AG09309 (cell line): ENCODE measurements around the gene NUP153.

Experiments
- DNase-seq: peaks from one replicate; pipeline ENCODE4 v3.0.0-alpha.2; 2010; ENCODE audit warnings: low read depth
- H3K4me3 ChIP-seq: 2 replicates; pipeline ENCODE4 v1.5.1; 2011; ENCODE audit warnings: mild to moderate bottlenecking, low read depth, low read length, moderate library complexity; ENCODE audit not compliant: control insufficient read depth
- CTCF ChIP-seq: IDR thresholded peaks from 2 replicates; pipeline ENCODE4 v1.5.1; 2011; ENCODE audit warnings: mild to moderate bottlenecking, low read depth, low read length, inconsistent platforms; ENCODE audit not compliant: insufficient read depth, control insufficient read depth; ENCODE audit errors: missing control alignments

NUP153 gene

DNA sequence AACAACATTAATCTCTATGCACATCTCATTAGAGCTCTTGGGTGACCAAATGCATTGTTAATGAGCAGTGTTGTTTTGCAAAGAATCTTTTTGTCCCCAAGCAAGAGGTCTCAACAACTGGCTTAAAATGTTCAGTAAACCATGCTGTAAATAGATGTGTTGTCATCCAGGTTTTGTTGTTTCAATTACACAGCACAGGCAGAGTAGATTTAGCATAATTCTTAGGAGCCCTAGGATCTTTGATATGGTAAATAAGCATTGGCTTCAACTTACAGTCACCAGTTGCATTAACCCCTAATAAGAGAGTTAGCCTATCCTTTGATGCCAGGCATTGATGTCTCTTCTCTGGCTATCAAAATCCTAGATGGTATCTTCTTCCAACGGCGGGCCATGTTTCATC, 23.3 kb downstream of the NUP153 start:
- no peak overlapping the region for H3K4me3 ChIP-seq
- no peak for DNase-seq
- TF ChIP-seq CTCF = no peak

- no peak for TF ChIP-seq CTCF
- DNase-seq = no peak
- H3K4me3 ChIP-seq = no peak overlapping the region
Measured at GRCh38 chr6:17679726-17680125, 27.0 kb downstream of the NUP153 start.

DNA sequence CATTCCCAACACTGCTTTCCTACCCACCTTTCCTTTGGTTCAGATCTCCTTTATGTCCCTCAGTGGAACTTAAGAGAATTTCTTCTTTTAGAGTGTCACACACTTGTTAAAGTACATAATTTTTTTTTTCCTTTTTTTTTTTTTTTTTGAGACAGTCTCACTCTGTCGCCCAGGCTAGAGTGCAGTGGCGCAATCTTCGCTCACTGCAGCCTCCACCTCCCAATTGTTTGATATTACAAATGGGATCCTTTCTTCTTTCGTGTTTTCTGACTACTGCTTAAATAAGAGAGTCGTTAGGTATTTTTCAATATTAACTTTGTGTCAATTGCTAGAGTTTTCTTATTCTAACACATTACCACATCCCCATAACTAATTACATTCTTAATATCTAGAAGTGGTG, 29.1 kb downstream of the NUP153 start:
- TF ChIP-seq CTCF = no peak
- DNase-seq = no peak
- no peak overlapping the region for H3K4me3 ChIP-seq

- DNase-seq = no peak
- no peak for TF ChIP-seq CTCF
Measured at GRCh38 chr6:17673543-17674254, 33.0 kb downstream of the NUP153 start.

GRCh38 chr6:17672064-17672718, 34.5 kb downstream of the NUP153 start:
- TF ChIP-seq CTCF = no peak
- no peak for DNase-seq
- no peak overlapping the region for H3K4me3 ChIP-seq

More at GRCh38 chr6:17673543-17674254, 33.0 kb downstream of the NUP153 start:
- H3K4me3 ChIP-seq = no peak overlapping the region

GRCh38 chr6:17666646-17667045, 40.1 kb downstream of the NUP153 start:
- no peak for DNase-seq
- no peak for TF ChIP-seq CTCF
- H3K4me3 ChIP-seq = no peak overlapping the region

DNA sequence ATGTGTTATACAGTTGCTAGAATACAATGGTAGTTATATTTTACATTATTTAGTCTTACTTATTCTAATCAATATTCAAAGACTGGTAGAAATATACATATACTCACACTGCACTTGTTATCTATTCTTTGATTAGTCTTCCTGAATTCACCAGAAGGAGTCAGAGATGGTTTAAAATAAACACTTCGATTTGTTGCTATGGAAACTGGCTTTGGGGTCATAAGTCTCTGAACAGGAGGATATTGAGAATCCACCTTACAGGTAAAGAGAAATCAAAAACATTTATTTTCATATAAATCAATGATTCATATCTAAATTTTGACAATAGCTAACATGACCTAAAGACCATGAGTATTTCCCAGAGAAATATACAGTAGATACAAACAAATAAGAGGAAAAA, 41.6 kb downstream of the NUP153 start:
- DNase-seq = no peak
- no peak overlapping the region for H3K4me3 ChIP-seq
- no peak for TF ChIP-seq CTCF
